Esophagus squamous epithelium (tissue), 5 donors: Measurements from ENCODE around the gene GNAT3. TPM values are rescaled to one million over a fixed set of nuclear protein-coding genes. Genes with fewer than 3 reads are reported as not detected.

ENCODE experiments used
- DNase-seq: peaks from one replicate; lab custom pipeline; 2025; lab: John Stamatoyannopoulos, UW
- H3K27ac ChIP-seq, 4 donors: fragments of 200-600 bp; sonication (generic); one replicate each; pipeline ENCODE4 v1.5.1; 2016 to 2019; ENCODE audit warnings: mild to moderate bottlenecking in 1 of 4
- H3K27me3 ChIP-seq, 4 donors: fragments of 200-600 bp; sonication (generic); 1 replicate in 3 of 4; 2 replicates in 1 of 4; pipeline versions ENCODE4 v1.5.1 to v1.6.0; 2017 to 2021; ENCODE audit warnings: antibody characterized with exemption in 1 of 4
- H3K36me3 ChIP-seq, 3 donors: fragments of 200-600 bp; sonication (generic); one replicate each; pipeline ENCODE4 v1.5.1; 2016 to 2019
- H3K4me1 ChIP-seq, 3 donors: fragments of 200-600 bp; sonication (generic); one replicate each; pipeline ENCODE4 v1.5.1; 2017 to 2019
- H3K4me3 ChIP-seq, 4 donors: fragments of 200-600 bp; sonication (generic); 1 replicate in 3 of 4; 2 replicates in 1 of 4; pipeline ENCODE4 v1.5.1; 2016 to 2019; ENCODE audit warnings: mild to moderate bottlenecking in 2 of 4, moderate library complexity in 1 of 4
- H3K9me3 ChIP-seq, 3 donors: fragments of 200-600 bp; sonication (generic); one replicate each; pipeline ENCODE4 v1.5.1; 2016 to 2019
- CTCF ChIP-seq, 6 experiments: fragments of 450-650 bp in 4 of 6; fragments of 200-600 bp in 2 of 6; sonication (generic) in 2 of 6; IDR thresholded peaks; one replicate each; pipeline ENCODE4 v1.5.1; 2016 to 2019; ENCODE audit warnings: antibody characterized with exemption in 6 of 6, mild to moderate bottlenecking in 4 of 6, moderate library complexity in 4 of 6
- POLR2A ChIP-seq, 4 donors: fragments of 450-650 bp; IDR thresholded peaks; one replicate each; pipeline ENCODE4 v1.6.1; 2017; ENCODE audit warnings: antibody characterized with exemption in 4 of 4, mild to moderate bottlenecking in 4 of 4, moderate library complexity in 3 of 4
- WGBS, 2 donors: methylation state at CpG; one replicate each; pipeline ENCODE4 v1.1.5; 2018; 5-methylcytosine and 5-hydroxymethylcytosine counted together
- intact Hi-C: fragments of 100-400 bp; cut with DNase I; formaldehyde crosslinking; loops from one replicate; pipeline ENCODE4 v1.15.0; 2022
- total RNA-seq, 4 donors: library from RNA; depleted of rRNA; stranded (reverse); fragments of >200 nt; gene quantifications; one replicate each; pipeline ENCODE4 v1.1.0, GENCODE V29; 2016
- donor health status: DM: yes; HTN: yes; CAD: no.

Gene GNAT3
- total RNA-seq, 4 donors from 2014 or later, result not detected

DNA sequence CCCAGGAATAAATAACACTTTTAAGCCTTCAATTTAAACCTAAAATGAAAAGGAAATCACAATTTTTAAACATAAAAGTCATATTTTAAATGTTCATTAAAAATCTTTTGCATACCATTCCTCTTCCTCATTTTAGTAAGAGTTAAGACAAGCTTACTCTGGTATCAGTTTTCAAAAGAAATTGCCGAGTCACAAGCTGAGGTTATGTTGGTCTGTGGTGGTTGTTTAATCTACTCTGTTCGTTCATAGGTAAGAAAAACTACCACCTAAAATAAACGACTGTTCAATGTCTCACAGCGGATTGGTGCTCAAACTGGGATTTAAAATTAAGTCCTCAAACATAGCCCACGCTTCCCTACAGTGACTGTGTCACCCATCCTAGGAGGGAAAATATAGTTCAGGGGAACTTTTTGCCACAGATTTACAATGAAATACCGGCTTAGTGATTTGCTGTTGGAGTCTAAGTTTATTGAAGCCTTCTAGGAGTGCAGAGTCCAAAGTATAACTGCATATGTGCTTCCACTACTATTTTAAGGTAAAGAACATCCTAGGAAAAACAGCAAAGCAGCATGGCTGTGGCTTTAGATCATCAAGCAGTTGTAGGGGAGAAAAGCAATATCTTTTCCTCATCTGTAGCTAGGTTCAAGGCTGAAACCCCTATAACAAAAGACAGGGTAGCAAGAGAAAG, 61.1 kb downstream of the GNAT3 start:
- H3K27me3 ChIP-seq, result no peaks in the 10 kb centered on the region
- H3K4me1 ChIP-seq, result no peaks in the 10 kb centered on the region
- no peak for DNase-seq
- TF ChIP-seq CTCF (IDR thresholded peaks at IDR 0.05) (no peak), POLR2A (IDR thresholded peaks at IDR 0.05) (no peak)
- no peak overlapping the region for H3K27ac ChIP-seq
- WGBS, 2 donors, result 49 to 51% methylated on average over 6 of the region's 6 CpGs
- H3K4me3 ChIP-seq, result no peak overlapping the region
- intact Hi-C loops, result no loop called here
- H3K9me3 ChIP-seq, result no peaks in the 10 kb centered on the region
- no peaks in the 10 kb centered on the region for H3K36me3 ChIP-seq

GRCh38 chr7:80449836-80450235, 62.0 kb downstream of the GNAT3 start:
- Histone ChIP-seq H3K4me1 (no peaks in the 10 kb centered on the region), H3K9me3 (no peaks in the 10 kb centered on the region), H3K36me3 (no peaks in the 10 kb centered on the region), H3K27me3 (no peaks in the 10 kb centered on the region), H3K4me3 (no peak overlapping the region), H3K27ac (no peak overlapping the region)
- no peak for TF ChIP-seq POLR2A (IDR thresholded peaks at IDR 0.05)
- no peak for TF ChIP-seq CTCF (IDR thresholded peaks at IDR 0.05)
- intact Hi-C loops, result no loop called here
- WGBS, 2 donors, result 88 to 94% methylated on average over 4 of the region's 4 CpGs
- no peak for DNase-seq

DNA sequence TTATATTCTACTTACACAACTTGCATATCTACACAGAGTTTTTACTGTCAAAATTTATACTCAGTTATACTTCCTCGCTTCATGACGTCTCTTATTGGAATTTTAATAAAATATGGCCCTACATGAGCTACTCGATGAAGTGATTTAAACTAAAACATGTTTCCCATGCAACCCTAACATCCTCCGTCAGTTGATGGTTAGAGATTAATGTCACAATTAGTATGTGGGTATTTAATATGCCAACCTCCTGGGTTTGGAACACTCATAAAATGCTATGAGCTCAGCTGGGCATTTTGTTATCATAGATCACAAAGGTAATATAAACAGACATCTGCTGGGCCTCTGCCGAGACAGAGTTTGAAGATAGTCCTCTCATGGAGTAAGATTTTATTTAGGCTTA, 66.5 kb downstream of the GNAT3 start:
- H3K4me1 ChIP-seq, result peaks cover 0 to 12% (median 0%) of the 10 kb centered on the region in 3 donors

GRCh38 chr7:80444811-80445210, 67.1 kb downstream of the GNAT3 start:
- H3K27ac ChIP-seq, result no peak overlapping the region
- no peak overlapping the region for H3K4me3 ChIP-seq
- no peak for DNase-seq
- TF ChIP-seq CTCF (IDR thresholded peaks at IDR 0.05) (no peak), POLR2A (IDR thresholded peaks at IDR 0.05) (no peak)
- no peaks in the 10 kb centered on the region for H3K36me3 ChIP-seq
- intact Hi-C loops, result no loop called here
- peaks cover 0 to 12% (median 0%) of the 10 kb centered on the region in 3 donors for H3K4me1 ChIP-seq
- H3K9me3 ChIP-seq, result no peaks in the 10 kb centered on the region
- H3K27me3 ChIP-seq, result no peaks in the 10 kb centered on the region
- WGBS, 2 donors, result 50 to 53% methylated on average over 1 of the region's 1 CpG

More for the DNA sequence above, 66.5 kb downstream of the GNAT3 start:
- H3K27me3 ChIP-seq, result no peaks in the 10 kb centered on the region
- no peak overlapping the region for H3K27ac ChIP-seq
- 81 to 89% methylated on average over 5 of the region's 5 CpGs for WGBS, 2 donors
- DNase-seq, result no peak
- no peak overlapping the region for H3K4me3 ChIP-seq
- intact Hi-C loops, result no loop called here
- H3K36me3 ChIP-seq, result no peaks in the 10 kb centered on the region
- TF ChIP-seq POLR2A (IDR thresholded peaks at IDR 0.05), result no peak
- TF ChIP-seq CTCF (IDR thresholded peaks at IDR 0.05), result no peak
- no peaks in the 10 kb centered on the region for H3K9me3 ChIP-seq

DNA sequence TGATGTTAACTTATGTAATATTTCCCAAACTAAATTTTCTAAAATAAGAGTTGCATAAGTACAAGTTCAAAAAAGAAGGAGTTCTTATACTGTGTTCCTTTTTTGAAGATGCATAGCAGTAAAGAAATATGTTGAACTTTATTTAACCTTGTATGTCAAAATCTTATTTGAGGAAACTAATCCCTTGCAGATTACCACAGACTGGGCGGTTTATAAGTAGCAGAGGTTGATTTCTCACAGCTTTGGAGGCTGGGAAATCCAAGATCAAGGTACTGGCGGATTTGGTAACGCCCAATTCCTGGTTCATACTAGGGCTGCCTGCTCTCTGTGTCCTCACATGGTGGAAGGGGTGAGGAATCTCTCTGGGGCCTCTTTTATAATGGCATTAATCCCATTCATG, 68.5 kb downstream of the GNAT3 start:
- 50 to 66% methylated on average over 3 of the region's 3 CpGs for WGBS, 2 donors
- H3K27ac ChIP-seq, result peak overlapping the region in 1 of 4 donors; percentile 2

More for the DNA sequence above, 68.5 kb downstream of the GNAT3 start:
- DNase-seq, result no peak
- no peaks in the 10 kb centered on the region for H3K9me3 ChIP-seq
- TF ChIP-seq CTCF (IDR thresholded peaks at IDR 0.05) (no peak), POLR2A (IDR thresholded peaks at IDR 0.05) (no peak)
- H3K36me3 ChIP-seq, result no peaks in the 10 kb centered on the region
- intact Hi-C loops, result no loop called here
- peaks cover 0 to 12% (median 0%) of the 10 kb centered on the region in 3 donors for H3K4me1 ChIP-seq
- no peak overlapping the region for H3K4me3 ChIP-seq
- no peaks in the 10 kb centered on the region for H3K27me3 ChIP-seq
